ENCODE results near the gene R3HDM1. TPM values are rescaled to one million over a fixed set of nuclear protein-coding genes. Genes with fewer than 3 reads are reported as not detected.

The R3HDM1 gene
- total RNA-seq, 1 donor = 12.3 TPM

DNA sequence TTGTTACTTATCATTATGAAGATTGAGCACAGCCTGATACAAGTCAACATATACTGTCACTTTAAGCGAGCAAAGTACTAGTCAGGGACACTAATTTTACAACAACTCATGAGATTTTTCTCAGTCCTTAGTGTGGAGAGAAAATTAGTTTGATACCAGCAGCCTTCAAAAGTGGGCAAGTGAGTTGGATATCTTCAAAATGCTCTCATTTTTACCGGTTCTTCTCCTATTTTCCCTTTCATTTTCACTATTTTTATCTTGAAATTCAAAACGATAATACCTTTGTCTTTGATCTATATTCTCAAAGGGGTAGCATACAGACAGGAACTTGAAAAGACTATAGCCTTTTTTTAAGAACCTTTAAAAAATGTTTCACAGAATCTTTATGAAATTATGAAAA, 158.4 kb downstream of the R3HDM1 start:
- peaks cover 3% of the 10 kb centered on the region for H3K4me1 ChIP-seq (ENCODE audit: insufficient read depth, low read length)
- no peak overlapping the region for H3K27ac ChIP-seq (ENCODE audit: low read depth, low read length)
- H3K4me3 ChIP-seq (ENCODE audit: insufficient read depth, low read length) = no peak overlapping the region
- H2AFZ ChIP-seq (ENCODE audit: low read length) = no peak overlapping the region
- TF ChIP-seq, protein P1, sequence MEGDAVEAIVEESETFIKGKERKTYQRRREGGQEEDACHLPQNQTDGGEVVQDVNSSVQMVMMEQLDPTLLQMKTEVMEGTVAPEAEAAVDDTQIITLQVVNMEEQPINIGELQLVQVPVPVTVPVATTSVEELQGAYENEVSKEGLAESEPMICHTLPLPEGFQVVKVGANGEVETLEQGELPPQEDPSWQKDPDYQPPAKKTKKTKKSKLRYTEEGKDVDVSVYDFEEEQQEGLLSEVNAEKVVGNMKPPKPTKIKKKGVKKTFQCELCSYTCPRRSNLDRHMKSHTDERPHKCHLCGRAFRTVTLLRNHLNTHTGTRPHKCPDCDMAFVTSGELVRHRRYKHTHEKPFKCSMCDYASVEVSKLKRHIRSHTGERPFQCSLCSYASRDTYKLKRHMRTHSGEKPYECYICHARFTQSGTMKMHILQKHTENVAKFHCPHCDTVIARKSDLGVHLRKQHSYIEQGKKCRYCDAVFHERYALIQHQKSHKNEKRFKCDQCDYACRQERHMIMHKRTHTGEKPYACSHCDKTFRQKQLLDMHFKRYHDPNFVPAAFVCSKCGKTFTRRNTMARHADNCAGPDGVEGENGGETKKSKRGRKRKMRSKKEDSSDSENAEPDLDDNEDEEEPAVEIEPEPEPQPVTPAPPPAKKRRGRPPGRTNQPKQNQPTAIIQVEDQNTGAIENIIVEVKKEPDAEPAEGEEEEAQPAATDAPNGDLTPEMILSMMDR (IDR thresholded peaks at IDR 0.05; ENCODE audit: extremely low read depth, low read depth, low read length) = no peak
- H3K9me3 ChIP-seq (ENCODE audit: low read depth, low read length) = no peaks in the 10 kb centered on the region
- DNase-seq (ENCODE audit: insufficient read length, low spot score, missing footprints) = no peak
- no peaks in the 10 kb centered on the region for H4K20me1 ChIP-seq (ENCODE audit: insufficient read depth, low read length)
- H3K4me2 ChIP-seq (ENCODE audit: insufficient read depth, low read length) = no peak overlapping the region
- H3K79me2 ChIP-seq (ENCODE audit: insufficient read depth, low read length) = no peaks in the 10 kb centered on the region
- H3K36me3 ChIP-seq (ENCODE audit: insufficient read depth, low read length) = no peaks in the 10 kb centered on the region
- no peaks in the 10 kb centered on the region for H3K27me3 ChIP-seq (ENCODE audit: insufficient read depth, low read length)

DNA sequence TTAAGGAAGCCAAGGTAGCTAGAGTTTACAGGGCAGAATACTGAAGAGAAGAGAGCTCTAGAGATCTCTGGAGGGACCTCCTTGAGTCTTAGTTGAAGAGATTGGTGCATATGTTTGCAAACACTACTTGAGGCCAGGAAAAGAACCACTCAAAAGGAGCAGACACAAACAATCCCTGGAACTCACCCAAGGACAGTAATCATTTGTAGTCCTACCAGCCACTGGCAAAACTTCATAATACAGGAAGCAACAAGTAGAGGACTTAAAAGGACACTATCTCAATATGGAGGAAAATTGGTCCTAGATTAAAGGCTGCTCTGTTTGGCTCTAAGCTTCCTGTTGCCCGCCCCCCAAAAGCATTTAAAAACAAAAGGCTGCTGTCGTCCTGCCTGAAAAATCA, 163.4 kb downstream of the R3HDM1 start:
- H3K36me3 ChIP-seq (ENCODE audit: insufficient read depth, low read length) = no peaks in the 10 kb centered on the region
- H3K27me3 ChIP-seq (ENCODE audit: insufficient read depth, low read length) = no peaks in the 10 kb centered on the region
- H3K79me2 ChIP-seq (ENCODE audit: insufficient read depth, low read length) = no peaks in the 10 kb centered on the region
- no peak overlapping the region for H2AFZ ChIP-seq (ENCODE audit: low read length)
- no peak overlapping the region for H3K27ac ChIP-seq (ENCODE audit: low read depth, low read length)
- H3K4me3 ChIP-seq (ENCODE audit: insufficient read depth, low read length) = no peak overlapping the region
- H3K4me1 ChIP-seq (ENCODE audit: insufficient read depth, low read length) = no peaks in the 10 kb centered on the region
- no peak for DNase-seq (ENCODE audit: insufficient read length, low spot score, missing footprints)
- no peaks in the 10 kb centered on the region for H3K9me3 ChIP-seq (ENCODE audit: low read depth, low read length)
- H4K20me1 ChIP-seq (ENCODE audit: insufficient read depth, low read length) = no peaks in the 10 kb centered on the region
- TF ChIP-seq, protein P1 (IDR thresholded peaks at IDR 0.05; ENCODE audit: extremely low read depth, low read depth, low read length) = no peak
- no peak overlapping the region for H3K4me2 ChIP-seq (ENCODE audit: insufficient read depth, low read length)

DNA sequence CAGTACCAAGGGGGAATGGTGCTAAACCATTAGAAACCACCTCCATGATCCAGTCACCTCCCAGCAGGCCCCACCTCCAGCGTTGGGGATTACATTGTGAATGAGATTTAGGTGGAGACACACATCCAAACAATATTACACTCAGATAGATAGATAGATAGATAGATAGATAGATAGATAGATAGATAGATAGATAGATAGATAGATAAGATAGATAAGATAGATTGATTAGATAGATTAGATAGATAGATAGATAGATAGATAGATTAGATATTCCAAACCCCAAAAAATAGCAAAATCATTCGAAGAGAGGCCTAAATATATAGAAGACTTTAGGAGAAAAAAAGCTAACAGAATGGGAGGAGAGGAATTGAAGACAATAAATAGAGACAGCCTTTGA, 167.6 kb downstream of the R3HDM1 start:
- no peak for DNase-seq (ENCODE audit: insufficient read length, low spot score, missing footprints)
- H3K27me3 ChIP-seq (ENCODE audit: insufficient read depth, low read length) = no peaks in the 10 kb centered on the region
- peaks cover 2% of the 10 kb centered on the region for H4K20me1 ChIP-seq (ENCODE audit: insufficient read depth, low read length)
- no peak overlapping the region for H2AFZ ChIP-seq (ENCODE audit: low read length)
- H3K4me3 ChIP-seq (ENCODE audit: insufficient read depth, low read length) = no peak overlapping the region
- TF ChIP-seq, protein P1 (IDR thresholded peaks at IDR 0.05; ENCODE audit: extremely low read depth, low read depth, low read length) = no peak
- no peaks in the 10 kb centered on the region for H3K79me2 ChIP-seq (ENCODE audit: insufficient read depth, low read length)
- H3K4me2 ChIP-seq (ENCODE audit: insufficient read depth, low read length) = no peak overlapping the region
- H3K9me3 ChIP-seq (ENCODE audit: low read depth, low read length) = no peaks in the 10 kb centered on the region
- H3K36me3 ChIP-seq (ENCODE audit: insufficient read depth, low read length) = no peaks in the 10 kb centered on the region
- H3K4me1 ChIP-seq (ENCODE audit: insufficient read depth, low read length) = peaks cover 10% of the 10 kb centered on the region
- no peak overlapping the region for H3K27ac ChIP-seq (ENCODE audit: low read depth, low read length)

DNA sequence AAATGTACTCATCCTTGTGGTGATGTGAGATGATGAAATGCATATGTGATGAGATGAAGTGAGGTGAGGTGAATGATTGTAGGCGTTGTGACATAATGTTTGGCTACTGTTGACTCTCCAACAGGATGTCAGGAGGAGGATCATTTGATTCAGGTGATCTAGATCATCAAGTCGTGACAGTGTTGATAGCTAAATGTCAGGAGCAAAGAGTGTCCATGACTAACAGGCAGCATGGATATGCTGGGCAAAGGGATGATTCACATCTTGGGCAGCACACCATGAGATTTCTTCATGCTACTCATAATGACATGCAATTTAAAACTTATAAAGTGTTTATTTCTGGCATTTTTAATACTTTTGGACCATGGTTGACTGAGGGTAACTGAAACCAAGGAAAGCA, 170.2 kb downstream of the R3HDM1 start:
- H3K27ac ChIP-seq (ENCODE audit: low read depth, low read length) = no peak overlapping the region

More for the DNA sequence above, 170.2 kb downstream of the R3HDM1 start:
- no peak overlapping the region for H2AFZ ChIP-seq (ENCODE audit: low read length)
- TF ChIP-seq, protein P1 (IDR thresholded peaks at IDR 0.05; ENCODE audit: extremely low read depth, low read depth, low read length) = no peak
- H3K36me3 ChIP-seq (ENCODE audit: insufficient read depth, low read length) = no peaks in the 10 kb centered on the region
- no peaks in the 10 kb centered on the region for H3K79me2 ChIP-seq (ENCODE audit: insufficient read depth, low read length)
- peaks cover 10% of the 10 kb centered on the region for H3K4me1 ChIP-seq (ENCODE audit: insufficient read depth, low read length)
- no peak overlapping the region for H3K4me3 ChIP-seq (ENCODE audit: insufficient read depth, low read length)
- no peaks in the 10 kb centered on the region for H3K9me3 ChIP-seq (ENCODE audit: low read depth, low read length)
- peak; percentile 85 for DNase-seq (ENCODE audit: insufficient read length, low spot score, missing footprints)
- H3K27me3 ChIP-seq (ENCODE audit: insufficient read depth, low read length) = no peaks in the 10 kb centered on the region
- no peak overlapping the region for H3K4me2 ChIP-seq (ENCODE audit: insufficient read depth, low read length)
- peaks cover 2% of the 10 kb centered on the region for H4K20me1 ChIP-seq (ENCODE audit: insufficient read depth, low read length)

All from osteoblast (primary cell).